Measurements from ENCODE around the gene RAD9A. TPM values are rescaled to one million over a fixed set of nuclear protein-coding genes. Genes with fewer than 3 reads are reported as not detected.

RAD9A gene
- total and polyA plus RNA-seq, 9 of the 15 experiments (the other 6 are each of a cell fraction or from before 2014, with no cell fraction given) = 1.4 to 41.2 (median 16.1) TPM

DNA sequence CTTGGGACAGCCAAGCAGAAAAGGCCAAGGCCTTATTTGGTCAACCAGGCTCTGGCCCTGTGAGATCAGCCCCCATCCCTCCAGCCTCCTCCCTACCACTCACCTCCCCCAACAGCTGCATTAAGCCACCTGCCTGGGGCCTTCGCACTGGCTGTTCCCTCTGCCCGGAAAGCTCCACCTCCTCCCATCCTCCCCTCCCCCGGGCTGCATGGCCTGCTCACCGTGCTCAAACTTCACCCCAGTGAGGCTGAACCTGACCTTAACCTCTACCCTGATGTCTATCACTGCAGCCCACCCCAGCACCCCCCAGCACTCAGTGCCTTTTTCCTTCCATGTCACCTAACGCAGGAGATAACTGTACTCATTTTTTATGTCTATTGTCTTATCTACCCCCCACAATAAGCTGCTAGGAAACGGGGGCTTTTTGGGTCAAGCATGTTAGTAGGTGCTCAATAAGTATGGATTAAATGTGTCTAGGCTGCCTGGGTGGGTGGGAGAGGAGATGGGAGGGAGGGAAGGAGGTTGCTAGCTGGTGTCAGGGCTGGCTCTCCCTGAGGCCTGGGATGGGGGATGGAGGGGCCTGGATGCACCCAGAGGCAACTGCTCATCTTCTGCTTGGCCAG lies 44.8 kb downstream of the RAD9A start (continued):
- TF ChIP-seq FOXK2 (conservative IDR thresholded peaks at IDR 0.05 in 1 of 2, IDR thresholded peaks at IDR 0.05 in 1 of 2; ENCODE audit: low read depth in 2 of 2) (0 out of 4 replicates have a peak, but pooled peaks of 1 of the 2 experiments have one; percentile 22), MTA1 (IDR thresholded peaks at IDR 0.05; ENCODE audit: borderline replicate concordance) (0 out of 2 replicates have a peak, but pooled peaks have one; percentile 49), ZEB2 (IDR thresholded peaks at IDR 0.05) (peak; percentile 69; the same call in 1 of the 2 replicates), GABPB1 (CRISPR knock-in tag; IDR thresholded peaks at IDR 0.05) (peak; percentile 34; the same call in 1 of the 2 replicates), ARNT (IDR thresholded peaks at IDR 0.05) (peak; percentile 55 to 60; a peak in 2 of 4 replicates), ZNF707 (CRISPR knock-in tag; conservative IDR thresholded peaks at IDR 0.05) (no peak), SIN3A (IDR thresholded peaks at IDR 0.05; ENCODE audit: borderline replicate concordance in 2 of 2, control insufficient read depth in 1 of 2, low read depth in 2 of 2, low read length in 2 of 2) (peak in 1 of 2 experiments; percentile 57; a peak in 1 of 4 replicates), GTF2A2 (tag; IDR thresholded peaks at IDR 0.05) (no peak), BCOR (IDR thresholded peaks at IDR 0.05) (0 out of 2 replicates have a peak, but pooled peaks have one; percentile 22), DACH1 (IDR thresholded peaks at IDR 0.05; ENCODE audit: partially characterized antibody) (peak; percentile 38), RCOR1 (IDR thresholded peaks at IDR 0.05; ENCODE audit: borderline replicate concordance in 1 of 2, low read depth in 2 of 2, low read length in 2 of 2) (peak in 1 of 2 experiments; percentile 82; a peak in 2 of 4 replicates), TOE1 (IDR thresholded peaks at IDR 0.05; ENCODE audit: borderline replicate concordance) (peak; percentile 71; the same call in 1 of the 2 replicates), TOE1 (CRISPR knock-in tag; IDR thresholded peaks at IDR 0.05; ENCODE audit: borderline replicate concordance, low read depth) (no peak), MYNN (IDR thresholded peaks at IDR 0.05) (peak; percentile 47; the same call in 1 of the 2 replicates), MYNN (CRISPR knock-in tag; IDR thresholded peaks at IDR 0.05) (no peak)
- TF ChIP-seq, protein P1, sequence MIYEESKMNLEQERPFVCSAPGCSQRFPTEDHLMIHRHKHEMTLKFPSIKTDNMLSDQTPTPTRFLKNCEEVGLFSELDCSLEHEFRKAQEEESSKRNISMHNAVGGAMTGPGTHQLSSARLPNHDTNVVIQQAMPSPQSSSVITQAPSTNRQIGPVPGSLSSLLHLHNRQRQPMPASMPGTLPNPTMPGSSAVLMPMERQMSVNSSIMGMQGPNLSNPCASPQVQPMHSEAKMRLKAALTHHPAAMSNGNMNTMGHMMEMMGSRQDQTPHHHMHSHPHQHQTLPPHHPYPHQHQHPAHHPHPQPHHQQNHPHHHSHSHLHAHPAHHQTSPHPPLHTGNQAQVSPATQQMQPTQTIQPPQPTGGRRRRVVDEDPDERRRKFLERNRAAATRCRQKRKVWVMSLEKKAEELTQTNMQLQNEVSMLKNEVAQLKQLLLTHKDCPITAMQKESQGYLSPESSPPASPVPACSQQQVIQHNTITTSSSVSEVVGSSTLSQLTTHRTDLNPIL (CRISPR knock-in tag; IDR thresholded peaks at IDR 0.05) = no peak
- TF ChIP-seq, protein P2, sequence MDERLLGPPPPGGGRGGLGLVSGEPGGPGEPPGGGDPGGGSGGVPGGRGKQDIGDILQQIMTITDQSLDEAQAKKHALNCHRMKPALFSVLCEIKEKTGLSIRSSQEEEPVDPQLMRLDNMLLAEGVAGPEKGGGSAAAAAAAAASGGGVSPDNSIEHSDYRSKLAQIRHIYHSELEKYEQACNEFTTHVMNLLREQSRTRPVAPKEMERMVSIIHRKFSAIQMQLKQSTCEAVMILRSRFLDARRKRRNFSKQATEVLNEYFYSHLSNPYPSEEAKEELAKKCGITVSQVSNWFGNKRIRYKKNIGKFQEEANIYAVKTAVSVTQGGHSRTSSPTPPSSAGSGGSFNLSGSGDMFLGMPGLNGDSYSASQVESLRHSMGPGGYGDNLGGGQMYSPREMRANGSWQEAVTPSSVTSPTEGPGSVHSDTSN (CRISPR knock-in tag; IDR thresholded peaks at IDR 0.05; ENCODE audit: low read depth) = no peak
- TF ChIP-seq, protein P2 (tag; conservative IDR thresholded peaks at IDR 0.05; ENCODE audit: low read depth) = 0 out of 2 replicates have a peak, but pooled peaks have one; percentile 11
- TF ChIP-seq, protein P3, sequence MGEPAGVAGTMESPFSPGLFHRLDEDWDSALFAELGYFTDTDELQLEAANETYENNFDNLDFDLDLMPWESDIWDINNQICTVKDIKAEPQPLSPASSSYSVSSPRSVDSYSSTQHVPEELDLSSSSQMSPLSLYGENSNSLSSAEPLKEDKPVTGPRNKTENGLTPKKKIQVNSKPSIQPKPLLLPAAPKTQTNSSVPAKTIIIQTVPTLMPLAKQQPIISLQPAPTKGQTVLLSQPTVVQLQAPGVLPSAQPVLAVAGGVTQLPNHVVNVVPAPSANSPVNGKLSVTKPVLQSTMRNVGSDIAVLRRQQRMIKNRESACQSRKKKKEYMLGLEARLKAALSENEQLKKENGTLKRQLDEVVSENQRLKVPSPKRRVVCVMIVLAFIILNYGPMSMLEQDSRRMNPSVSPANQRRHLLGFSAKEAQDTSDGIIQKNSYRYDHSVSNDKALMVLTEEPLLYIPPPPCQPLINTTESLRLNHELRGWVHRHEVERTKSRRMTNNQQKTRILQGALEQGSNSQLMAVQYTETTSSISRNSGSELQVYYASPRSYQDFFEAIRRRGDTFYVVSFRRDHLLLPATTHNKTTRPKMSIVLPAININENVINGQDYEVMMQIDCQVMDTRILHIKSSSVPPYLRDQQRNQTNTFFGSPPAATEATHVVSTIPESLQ (CRISPR knock-in tag; IDR thresholded peaks at IDR 0.05) = 0 out of 2 replicates have a peak, but pooled peaks have one; percentile 35
- TF ChIP-seq, protein P4, sequence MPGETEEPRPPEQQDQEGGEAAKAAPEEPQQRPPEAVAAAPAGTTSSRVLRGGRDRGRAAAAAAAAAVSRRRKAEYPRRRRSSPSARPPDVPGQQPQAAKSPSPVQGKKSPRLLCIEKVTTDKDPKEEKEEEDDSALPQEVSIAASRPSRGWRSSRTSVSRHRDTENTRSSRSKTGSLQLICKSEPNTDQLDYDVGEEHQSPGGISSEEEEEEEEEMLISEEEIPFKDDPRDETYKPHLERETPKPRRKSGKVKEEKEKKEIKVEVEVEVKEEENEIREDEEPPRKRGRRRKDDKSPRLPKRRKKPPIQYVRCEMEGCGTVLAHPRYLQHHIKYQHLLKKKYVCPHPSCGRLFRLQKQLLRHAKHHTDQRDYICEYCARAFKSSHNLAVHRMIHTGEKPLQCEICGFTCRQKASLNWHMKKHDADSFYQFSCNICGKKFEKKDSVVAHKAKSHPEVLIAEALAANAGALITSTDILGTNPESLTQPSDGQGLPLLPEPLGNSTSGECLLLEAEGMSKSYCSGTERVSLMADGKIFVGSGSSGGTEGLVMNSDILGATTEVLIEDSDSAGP (CRISPR knock-in tag; IDR thresholded peaks at IDR 0.05) = 0 out of 2 replicates have a peak, but pooled peaks have one; percentile 39
